Measurements from ENCODE around the gene ARSI.
"Not testable (repeated sequence)": the region's sequence is repeated elsewhere in the genome, so short reads cannot be mapped to it uniquely, and the experiment has no call there.

The ARSI gene

DNA sequence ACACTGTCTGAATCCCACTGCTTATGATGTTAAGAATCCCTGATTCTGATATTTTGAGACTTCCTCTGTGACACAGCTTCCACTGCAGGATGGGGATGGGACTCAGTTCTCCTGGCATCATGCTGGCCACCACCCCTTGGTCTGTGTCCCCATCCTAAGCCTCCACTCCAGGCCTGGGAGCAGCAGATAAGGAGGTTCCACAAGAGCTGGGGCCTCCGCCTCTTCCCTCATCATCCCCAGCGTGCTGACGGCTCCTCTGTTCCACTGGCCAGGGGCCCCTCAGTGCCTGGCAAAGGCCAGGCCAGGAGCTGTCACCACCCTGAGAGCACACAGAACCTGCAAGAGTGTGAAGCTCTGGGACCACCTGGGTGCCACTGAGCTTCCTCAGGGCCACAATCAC lies 53.8 kb downstream of the ARSI start:
- H3K27ac Mint-ChIP-seq: no peak overlapping the region
- peaks cover 1% of the 10 kb centered on the region for H3K27me3 Mint-ChIP-seq
- DNase-seq (no peak), ATAC-seq (no peak)
- no peaks in the 10 kb centered on the region for H3K9me3 Mint-ChIP-seq
- no peaks in the 10 kb centered on the region for H3K4me1 Mint-ChIP-seq
- no peak overlapping the region for H3K4me3 Mint-ChIP-seq
- no peaks in the 10 kb centered on the region for H3K36me3 Mint-ChIP-seq (ENCODE audit: low read depth)

DNA sequence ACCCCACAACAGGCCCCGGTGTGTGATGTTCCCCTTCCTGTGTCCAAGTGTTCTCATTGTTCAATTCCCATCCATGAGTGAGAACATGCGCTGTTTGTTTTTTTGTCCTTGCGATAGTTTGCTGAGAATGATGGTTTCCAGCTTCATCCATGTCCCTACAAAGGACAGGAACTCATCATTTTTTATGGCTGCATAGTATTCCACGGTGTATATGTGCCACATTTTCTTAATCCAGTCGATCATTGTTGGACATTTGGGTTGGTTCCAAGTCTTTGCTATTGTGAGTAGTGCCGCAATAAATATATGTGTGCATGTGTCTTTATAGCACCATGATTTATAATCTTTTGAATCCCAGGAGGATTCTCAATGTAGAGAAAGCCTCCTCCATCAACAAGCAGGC lies 54.2 kb downstream of the ARSI start:
- H3K4me3 Mint-ChIP-seq; DNase-seq; ATAC-seq; H3K4me1 Mint-ChIP-seq; H3K27me3 Mint-ChIP-seq; H3K27ac Mint-ChIP-seq; H3K36me3 Mint-ChIP-seq (ENCODE audit: low read depth); H3K9me3 Mint-ChIP-seq: not testable (repeated sequence)

DNA sequence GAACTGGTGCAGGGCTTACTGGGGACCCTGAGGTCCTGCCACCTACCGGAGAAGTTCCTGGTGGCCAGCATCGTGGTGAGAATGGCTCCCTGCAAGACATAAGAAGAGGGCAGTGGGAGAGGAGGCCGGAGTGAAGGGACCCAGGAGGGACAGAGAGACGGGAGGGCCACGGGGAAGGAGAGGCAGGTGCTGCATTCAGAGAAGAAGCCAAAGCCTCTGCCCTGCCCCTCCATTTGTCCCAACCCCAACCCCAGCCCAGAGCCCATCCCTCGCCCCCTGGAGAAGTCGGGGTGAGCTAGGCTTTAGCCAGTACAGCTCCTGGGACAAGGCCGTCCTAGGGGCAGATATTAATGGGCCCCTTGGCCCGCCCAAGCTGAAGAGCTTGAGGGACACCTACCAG lies 55.0 kb downstream of the ARSI start:
- Mint-ChIP-seq H3K27me3 (peaks cover 1% of the 10 kb centered on the region), H3K36me3 (ENCODE audit: low read depth) (no peaks in the 10 kb centered on the region), H3K4me3 (no peak overlapping the region), H3K27ac (no peak overlapping the region), H3K9me3 (no peaks in the 10 kb centered on the region), H3K4me1 (no peaks in the 10 kb centered on the region)
- no peak for DNase-seq
- no peak for ATAC-seq

DNA sequence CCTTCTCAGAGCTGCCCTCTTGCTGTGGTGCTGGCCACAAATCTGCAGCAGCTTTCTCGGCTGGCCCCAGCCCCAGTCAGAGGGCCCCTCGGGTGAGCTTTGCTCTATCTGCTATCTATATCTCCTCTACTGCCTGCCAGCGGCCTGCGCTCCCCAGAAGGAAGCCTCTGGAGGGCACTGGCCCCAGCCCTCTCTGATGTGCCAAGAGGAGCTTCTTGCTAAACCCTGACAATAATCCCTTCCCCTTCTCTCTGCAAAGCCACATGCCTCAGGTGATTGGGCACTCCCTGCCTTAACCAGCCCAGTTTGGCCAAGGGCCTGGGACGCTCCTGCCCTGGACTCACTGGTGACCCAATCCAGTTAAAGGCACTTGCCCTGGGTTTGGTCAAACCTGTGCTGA lies 55.9 kb downstream of the ARSI start:
- no peak overlapping the region for H3K27ac Mint-ChIP-seq
- peaks cover 1% of the 10 kb centered on the region for H3K27me3 Mint-ChIP-seq
- no peaks in the 10 kb centered on the region for H3K9me3 Mint-ChIP-seq
- ATAC-seq: no peak
- no peak for DNase-seq
- no peaks in the 10 kb centered on the region for H3K36me3 Mint-ChIP-seq (ENCODE audit: low read depth)
- no peaks in the 10 kb centered on the region for H3K4me1 Mint-ChIP-seq
- H3K4me3 Mint-ChIP-seq: no peak overlapping the region

DNA sequence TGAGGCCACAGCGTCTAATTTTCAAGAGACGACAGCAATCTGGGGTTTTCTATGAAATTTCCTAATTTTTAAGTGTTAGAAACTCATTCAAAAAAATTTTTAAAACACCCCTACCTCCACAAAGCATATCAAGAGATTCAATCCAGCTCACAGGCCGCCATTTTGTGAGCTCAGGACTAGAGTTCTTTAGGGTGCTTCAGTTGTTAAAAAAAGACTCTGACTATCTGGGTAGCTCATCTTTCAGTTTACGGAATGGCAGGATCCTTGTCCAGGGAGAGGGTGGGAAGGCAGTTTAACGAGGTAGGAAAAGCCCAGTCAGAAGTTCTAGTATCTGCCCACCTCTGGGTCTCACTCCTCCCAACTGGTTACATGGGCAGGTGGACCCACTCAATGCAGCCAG lies 56.3 kb downstream of the ARSI start:
- Mint-ChIP-seq H3K4me1 (no peaks in the 10 kb centered on the region), H3K9me3 (no peaks in the 10 kb centered on the region), H3K27ac (no peak overlapping the region), H3K27me3 (peaks cover 1% of the 10 kb centered on the region), H3K4me3 (no peak overlapping the region), H3K36me3 (ENCODE audit: low read depth) (no peaks in the 10 kb centered on the region)
- ATAC-seq: no peak
- DNase-seq: no peak

Measured in activated naive CD8-positive, alpha-beta T cell treated with anti-CD3 and anti-CD28 coated beads, Interleukin-2, amount 50 U/mL, for 24 hours (primary cell).